K562 (cell line): ENCODE data around the gene CCNT1. TPM values are rescaled to one million over a fixed set of nuclear protein-coding genes. Genes with fewer than 3 reads are reported as not detected.

Experiments
- ASH1L ChIP-seq: fragments of 450-650 bp; IDR thresholded peaks from 2 replicates; pipeline ENCODE4 v1.6.1; 2018; ENCODE audit warnings: borderline replicate concordance, mild to moderate bottlenecking, low read depth; ENCODE audit not compliant: partially characterized antibody
- ATF7 ChIP-seq: fragments of 450-650 bp; IDR thresholded peaks from 2 replicates; pipeline ENCODE4 v1.7.1; 2014; ENCODE audit warnings: mild to moderate bottlenecking, moderate library complexity
- EGR1 ChIP-seq: fragments of 450-650 bp; conservative IDR thresholded peaks from 2 replicates; pipeline ENCODE4 v1.6.1; 2017; ENCODE audit warnings: mild to moderate bottlenecking
- ETV5 ChIP-seq: sonication (generic); formaldehyde crosslinking; IDR thresholded peaks from 2 replicates; pipeline ENCODE4 v1.4.0; 2020; ENCODE audit warnings: low read depth, mild to moderate bottlenecking, missing genetic modification reagents
- HMGN3 ChIP-seq: IDR thresholded peaks from 2 replicates; pipeline ENCODE4 v1.6.1; 2011; ENCODE audit warnings: borderline replicate concordance, low read depth, mild to moderate bottlenecking, mixed read lengths, low read length; ENCODE audit not compliant: insufficient read length; ENCODE audit errors: extremely low read depth
- HMGXB4 ChIP-seq: sonication (generic); formaldehyde crosslinking; IDR thresholded peaks from 2 replicates; pipeline ENCODE4 v1.8.1; 2023; ENCODE audit warnings: mild to moderate bottlenecking, missing genetic modification reagents
- ILK ChIP-seq: fragments of 450-650 bp; IDR thresholded peaks from 2 replicates; pipeline ENCODE4 v1.6.1; 2016; ENCODE audit warnings: missing genetic modification characterization, low read depth, mild to moderate bottlenecking, missing compliant biosample characterization, moderate library complexity, borderline replicate concordance
- L3MBTL2 ChIP-seq: fragments of 450-650 bp; IDR thresholded peaks from 2 replicates; pipeline ENCODE4 v1.6.1; 2016; ENCODE audit warnings: mild to moderate bottlenecking, moderate library complexity
- NCOA4 ChIP-seq: fragments of 450-650 bp; IDR thresholded peaks from 2 replicates; pipeline ENCODE4 v1.6.1; 2018; ENCODE audit warnings: mild to moderate bottlenecking; ENCODE audit not compliant: partially characterized antibody
- NFRKB ChIP-seq: fragments of 450-650 bp; IDR thresholded peaks from 2 replicates; pipeline ENCODE4 v1.6.1; 2016; ENCODE audit warnings: low read depth
- NFYB ChIP-seq: IDR thresholded peaks from 2 replicates; pipeline ENCODE4 v1.6.1; 2011; ENCODE audit warnings: mild to moderate bottlenecking, moderate library complexity; ENCODE audit not compliant: insufficient read length; ENCODE audit errors: extremely low read depth
- NRF1 ChIP-seq, 2 experiments: fragments of 450-650 bp; IDR thresholded peaks in 1 of 2; conservative IDR thresholded peaks in 1 of 2; 2 replicates each; pipeline ENCODE4 v1.6.1; 2014; ENCODE audit warnings: mild to moderate bottlenecking in 2 of 2
- POLR2B ChIP-seq: fragments of 450-650 bp; IDR thresholded peaks from 2 replicates; pipeline ENCODE4 v1.6.1; 2018; ENCODE audit warnings: low read depth; ENCODE audit not compliant: partially characterized antibody
- ZNF212 ChIP-seq: fragments of 450-650 bp; formaldehyde crosslinking; IDR thresholded peaks from 2 replicates; pipeline ENCODE4 v1.4.0; 2020; ENCODE audit warnings: mild to moderate bottlenecking
- polyA plus RNA-seq, 8 experiments: library from polyadenylated mRNA; depleted of rRNA in 4 of 8; stranded (reverse) in 5 of 8; unstranded in 3 of 8; fragments of >200 nt; fragmentation: Nextera tagmentation in 2 of 8; fragmentation: Illumina TruSeq in 1 of 8; extraction: Ambion mirVana in 2 of 8; extraction: Trizol in 1 of 8; gene quantifications; 2 replicates each; pipeline versions ENCODE4 v1.2.1 to v1.2.3, GENCODE V29; 2011 to 2014; ENCODE audit warnings: inconsistent platforms in 1 of 8, missing spikeins in 1 of 8
- total RNA-seq, 7 experiments: library from RNA; depleted of rRNA in 6 of 7; stranded (reverse); fragments of >200 nt in 6 of 7; fragmentation: Illumina TruSeq in 2 of 7; extraction: Trizol in 2 of 7; gene quantifications; 2 replicates each; pipeline versions ENCODE4 v1.2.1 to v1.2.3, GENCODE V29; 2011 to 2021; ENCODE audit warnings: low replicate concordance in 1 of 7
- TF ChIP-seq, protein P1 (sequence below): fragments of 250-450 bp; sonication (Bioruptor Pico); IDR thresholded peaks from 2 replicates; pipeline ENCODE4 v1.9.0; 2021; ENCODE audit warnings: mild to moderate bottlenecking
- TF ChIP-seq, protein P2 (sequence below): sonication (generic); formaldehyde crosslinking; IDR thresholded peaks from 2 replicates; pipeline ENCODE4 v1.8.0; 2022; ENCODE audit warnings: mild to moderate bottlenecking, missing genetic modification reagents, borderline replicate concordance
- TF ChIP-seq, protein P3 (sequence below), 2 experiments: fragments of 450-650 bp; IDR thresholded peaks; 2 replicates each; pipeline ENCODE4 v1.6.1; 2018; ENCODE audit warnings: mild to moderate bottlenecking in 2 of 2, low read depth in 1 of 2; ENCODE audit not compliant: partially characterized antibody in 2 of 2

CCNT1 gene
- total and polyA plus RNA-seq, 9 of the 15 experiments (the other 6 are each of a cell fraction or from before 2014, with no cell fraction given), result 9.7 to 52.4 (median 33.4) TPM

DNA sequence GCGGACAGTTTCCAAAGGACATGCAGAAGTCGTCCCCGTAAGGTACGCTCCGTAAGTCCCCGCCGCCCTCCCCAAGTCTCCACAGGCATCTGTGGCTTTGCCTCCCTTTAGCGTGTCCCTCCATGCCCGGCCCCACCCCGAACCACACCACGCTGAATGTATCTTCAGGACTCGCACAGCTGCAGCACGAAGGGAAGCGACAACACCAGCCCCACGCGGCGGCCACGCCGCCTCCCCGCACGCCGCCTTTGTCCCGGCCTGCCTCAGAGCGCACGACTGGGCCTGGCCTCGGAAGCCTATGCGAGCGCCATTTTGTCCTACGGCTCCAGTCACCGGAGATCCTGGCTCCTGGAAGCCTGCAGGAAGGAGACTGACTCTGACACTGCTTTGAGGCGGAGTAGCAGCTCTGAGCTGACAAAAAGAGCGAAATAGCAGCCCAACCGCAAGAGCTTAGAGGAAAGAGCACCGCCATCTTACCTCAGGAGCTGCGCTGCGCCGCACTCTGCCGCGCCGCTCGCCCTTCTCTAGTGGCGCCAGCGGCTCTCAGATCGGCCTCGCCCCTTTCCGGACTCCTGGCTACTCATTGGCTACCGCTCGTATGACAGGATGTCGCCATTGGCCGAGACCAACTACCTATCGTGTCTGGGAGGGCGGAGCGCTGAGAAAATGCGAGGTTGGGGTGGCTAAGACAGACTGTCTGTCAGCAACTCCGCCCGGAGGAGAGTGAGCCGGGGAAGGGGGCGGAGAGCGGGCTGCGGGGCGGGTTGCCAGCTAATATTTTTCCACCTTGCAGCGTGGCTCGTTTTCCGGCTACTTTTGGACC, 34.6 kb downstream of the CCNT1 start, which contains the start of gene KANSL2 (continued):
- TF ChIP-seq, protein P1, sequence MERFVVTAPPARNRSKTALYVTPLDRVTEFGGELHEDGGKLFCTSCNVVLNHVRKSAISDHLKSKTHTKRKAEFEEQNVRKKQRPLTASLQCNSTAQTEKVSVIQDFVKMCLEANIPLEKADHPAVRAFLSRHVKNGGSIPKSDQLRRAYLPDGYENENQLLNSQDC (CRISPR knock-in tag), result 0 out of 2 replicates have a peak, but pooled peaks have one; percentile 50
- peak; percentile 97 for TF ChIP-seq NFRKB
- TF ChIP-seq ASH1L, result peak; percentile 93
- TF ChIP-seq ETV5 (CRISPR knock-in tag), result 0 out of 2 replicates have a peak, but pooled peaks have one; percentile 20
- peak; percentile 99 for TF ChIP-seq POLR2B
- TF ChIP-seq, protein P2, sequence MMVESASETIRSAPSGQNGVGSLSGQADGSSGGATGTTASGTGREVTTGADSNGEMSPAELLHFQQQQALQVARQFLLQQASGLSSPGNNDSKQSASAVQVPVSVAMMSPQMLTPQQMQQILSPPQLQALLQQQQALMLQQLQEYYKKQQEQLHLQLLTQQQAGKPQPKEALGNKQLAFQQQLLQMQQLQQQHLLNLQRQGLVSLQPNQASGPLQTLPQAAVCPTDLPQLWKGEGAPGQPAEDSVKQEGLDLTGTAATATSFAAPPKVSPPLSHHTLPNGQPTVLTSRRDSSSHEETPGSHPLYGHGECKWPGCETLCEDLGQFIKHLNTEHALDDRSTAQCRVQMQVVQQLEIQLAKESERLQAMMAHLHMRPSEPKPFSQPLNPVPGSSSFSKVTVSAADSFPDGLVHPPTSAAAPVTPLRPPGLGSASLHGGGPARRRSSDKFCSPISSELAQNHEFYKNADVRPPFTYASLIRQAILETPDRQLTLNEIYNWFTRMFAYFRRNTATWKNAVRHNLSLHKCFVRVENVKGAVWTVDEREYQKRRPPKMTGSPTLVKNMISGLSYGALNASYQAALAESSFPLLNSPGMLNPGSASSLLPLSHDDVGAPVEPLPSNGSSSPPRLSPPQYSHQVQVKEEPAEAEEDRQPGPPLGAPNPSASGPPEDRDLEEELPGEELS, result peak; percentile 73; the same call in 1 of the 2 replicates
- peak; percentile 86 to 89 for TF ChIP-seq NRF1 (conservative IDR thresholded peaks at IDR 0.05 in 1 of 2, IDR thresholded peaks at IDR 0.05 in 1 of 2)
- TF ChIP-seq ZNF212 (CRISPR knock-in tag), result no peak
- TF ChIP-seq EGR1, result peak; percentile 44
- TF ChIP-seq L3MBTL2, result peak; percentile 70
- peak; percentile 94 for TF ChIP-seq NFYB
- TF ChIP-seq HMGN3, result peak; percentile 47
- no peak for TF ChIP-seq ILK (tag)
- TF ChIP-seq ATF7, result peak; percentile 80
- TF ChIP-seq HMGXB4 (CRISPR knock-in tag), result peak; percentile 75
- TF ChIP-seq, protein P3, sequence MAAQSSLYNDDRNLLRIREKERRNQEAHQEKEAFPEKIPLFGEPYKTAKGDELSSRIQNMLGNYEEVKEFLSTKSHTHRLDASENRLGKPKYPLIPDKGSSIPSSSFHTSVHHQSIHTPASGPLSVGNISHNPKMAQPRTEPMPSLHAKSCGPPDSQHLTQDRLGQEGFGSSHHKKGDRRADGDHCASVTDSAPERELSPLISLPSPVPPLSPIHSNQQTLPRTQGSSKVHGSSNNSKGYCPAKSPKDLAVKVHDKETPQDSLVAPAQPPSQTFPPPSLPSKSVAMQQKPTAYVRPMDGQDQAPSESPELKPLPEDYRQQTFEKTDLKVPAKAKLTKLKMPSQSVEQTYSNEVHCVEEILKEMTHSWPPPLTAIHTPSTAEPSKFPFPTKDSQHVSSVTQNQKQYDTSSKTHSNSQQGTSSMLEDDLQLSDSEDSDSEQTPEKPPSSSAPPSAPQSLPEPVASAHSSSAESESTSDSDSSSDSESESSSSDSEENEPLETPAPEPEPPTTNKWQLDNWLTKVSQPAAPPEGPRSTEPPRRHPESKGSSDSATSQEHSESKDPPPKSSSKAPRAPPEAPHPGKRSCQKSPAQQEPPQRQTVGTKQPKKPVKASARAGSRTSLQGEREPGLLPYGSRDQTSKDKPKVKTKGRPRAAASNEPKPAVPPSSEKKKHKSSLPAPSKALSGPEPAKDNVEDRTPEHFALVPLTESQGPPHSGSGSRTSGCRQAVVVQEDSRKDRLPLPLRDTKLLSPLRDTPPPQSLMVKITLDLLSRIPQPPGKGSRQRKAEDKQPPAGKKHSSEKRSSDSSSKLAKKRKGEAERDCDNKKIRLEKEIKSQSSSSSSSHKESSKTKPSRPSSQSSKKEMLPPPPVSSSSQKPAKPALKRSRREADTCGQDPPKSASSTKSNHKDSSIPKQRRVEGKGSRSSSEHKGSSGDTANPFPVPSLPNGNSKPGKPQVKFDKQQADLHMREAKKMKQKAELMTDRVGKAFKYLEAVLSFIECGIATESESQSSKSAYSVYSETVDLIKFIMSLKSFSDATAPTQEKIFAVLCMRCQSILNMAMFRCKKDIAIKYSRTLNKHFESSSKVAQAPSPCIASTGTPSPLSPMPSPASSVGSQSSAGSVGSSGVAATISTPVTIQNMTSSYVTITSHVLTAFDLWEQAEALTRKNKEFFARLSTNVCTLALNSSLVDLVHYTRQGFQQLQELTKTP (IDR thresholded peaks at IDR 0.05; ENCODE audit: low read depth in 1 of 2, partially characterized antibody in 2 of 2), result peak in 1 of 2 experiments; percentile 56
- TF ChIP-seq NCOA4, result no peak
